ENCODE results near the gene NDST1.

DNA sequence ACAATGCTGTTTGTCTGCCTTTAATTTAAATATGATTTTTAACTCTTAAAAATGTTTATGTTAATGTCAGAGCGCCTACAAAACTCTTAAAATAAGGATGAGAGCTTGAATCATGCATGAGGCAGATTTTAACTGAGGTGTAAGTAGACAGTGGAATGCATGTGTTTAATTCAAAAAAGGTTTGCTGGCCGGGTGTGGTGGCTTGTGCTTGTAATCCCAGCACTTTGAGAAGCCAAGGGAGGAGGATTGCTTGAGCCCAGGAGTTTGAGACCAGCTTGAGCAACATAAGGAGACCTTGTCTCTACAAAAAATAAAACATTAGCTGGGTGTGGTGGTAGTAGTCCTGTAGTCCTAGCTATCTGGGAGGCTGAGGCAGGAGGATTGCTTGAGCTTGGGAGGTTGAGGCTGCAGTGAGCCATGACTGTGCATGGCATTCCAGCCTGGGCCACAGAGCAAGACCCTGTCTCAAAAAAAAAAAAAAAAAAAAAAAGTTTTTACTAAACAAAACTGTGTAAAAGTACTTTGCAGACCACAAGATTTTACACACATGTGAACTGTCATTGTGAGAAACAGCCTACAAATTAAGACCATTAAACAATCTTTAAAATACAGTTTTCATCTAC lies 21.1 kb downstream of the NDST1 start:
- TF ChIP-seq, protein P1, sequence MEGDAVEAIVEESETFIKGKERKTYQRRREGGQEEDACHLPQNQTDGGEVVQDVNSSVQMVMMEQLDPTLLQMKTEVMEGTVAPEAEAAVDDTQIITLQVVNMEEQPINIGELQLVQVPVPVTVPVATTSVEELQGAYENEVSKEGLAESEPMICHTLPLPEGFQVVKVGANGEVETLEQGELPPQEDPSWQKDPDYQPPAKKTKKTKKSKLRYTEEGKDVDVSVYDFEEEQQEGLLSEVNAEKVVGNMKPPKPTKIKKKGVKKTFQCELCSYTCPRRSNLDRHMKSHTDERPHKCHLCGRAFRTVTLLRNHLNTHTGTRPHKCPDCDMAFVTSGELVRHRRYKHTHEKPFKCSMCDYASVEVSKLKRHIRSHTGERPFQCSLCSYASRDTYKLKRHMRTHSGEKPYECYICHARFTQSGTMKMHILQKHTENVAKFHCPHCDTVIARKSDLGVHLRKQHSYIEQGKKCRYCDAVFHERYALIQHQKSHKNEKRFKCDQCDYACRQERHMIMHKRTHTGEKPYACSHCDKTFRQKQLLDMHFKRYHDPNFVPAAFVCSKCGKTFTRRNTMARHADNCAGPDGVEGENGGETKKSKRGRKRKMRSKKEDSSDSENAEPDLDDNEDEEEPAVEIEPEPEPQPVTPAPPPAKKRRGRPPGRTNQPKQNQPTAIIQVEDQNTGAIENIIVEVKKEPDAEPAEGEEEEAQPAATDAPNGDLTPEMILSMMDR (IDR thresholded peaks at IDR 0.05; ENCODE audit: insufficient read depth, low read length) = no peak
- TF ChIP-seq POLR2AphosphoS5 (IDR thresholded peaks at IDR 0.05; ENCODE audit: low read depth) = no peak

All from HL-60 (cell line).